Activated CD4-positive, alpha-beta T cell treated with anti-CD3 and anti-CD28 coated beads for 48 hours (primary cell): ENCODE results near the gene CIAO3.
A peak's percentile ranks its signal among the peaks of the same experiment; 100 is the strongest.
"Not testable (repeated sequence)": the region's sequence is repeated elsewhere in the genome, so short reads cannot be mapped to it uniquely, and the experiment has no call there.

Experiments
- DNase-seq: peaks from one replicate; pipeline ENCODE4 v3.0.0-alpha.2; 2020

CIAO3 gene

GRCh38 chr16:740764-741505 is at the start of gene CIAO3:
Gene CIAO3 (minus strand): TSS chr16:740997. CDS start chr16:740985, 12 bp downstream.
- peak; percentile 95 for DNase-seq

GRCh38 chr16:790086-790485 is 49.3 kb upstream of the CIAO3 start:
- DNase-seq = no peak

- DNase-seq = no peak
Measured at GRCh38 chr16:789191-789850, 48.5 kb upstream of the CIAO3 start.

DNA sequence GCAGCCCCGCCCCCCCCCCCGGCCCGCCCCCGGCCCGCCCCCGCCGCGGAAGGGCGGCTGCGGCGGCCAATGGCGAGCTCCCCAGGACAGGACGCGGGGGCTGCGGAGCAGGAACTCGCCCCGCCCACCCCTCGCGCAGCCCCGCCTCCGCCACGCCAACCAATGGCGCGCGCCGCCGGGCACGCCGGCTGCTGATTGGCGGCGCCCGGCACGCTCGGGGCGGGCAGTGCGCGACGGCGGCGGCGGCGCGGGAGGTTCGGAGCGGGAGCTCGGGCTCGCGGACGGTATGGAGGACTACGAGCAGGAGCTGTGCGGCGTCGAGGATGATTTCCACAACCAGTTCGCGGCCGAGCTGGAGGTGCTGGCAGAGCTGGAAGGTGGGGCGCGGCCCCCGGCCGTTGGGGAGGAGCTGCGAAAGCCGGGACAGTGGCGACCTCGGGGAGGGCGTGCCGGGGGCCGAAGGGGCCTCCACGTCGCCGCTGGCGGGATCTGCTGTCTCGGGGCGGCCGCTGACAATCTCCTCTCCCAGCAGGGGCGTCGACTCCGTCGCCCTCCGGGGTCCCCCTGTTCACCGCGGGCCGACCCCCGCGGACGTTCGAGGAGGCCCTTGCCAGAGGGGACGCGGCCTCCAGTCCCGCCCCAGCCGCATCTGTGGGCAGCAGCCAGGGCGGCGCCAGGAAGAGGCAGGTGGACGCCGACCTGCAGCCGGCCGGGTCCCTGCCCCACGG is 47.8 kb upstream of the CIAO3 start, which contains the start of gene CHTF18:
Gene CHTF18 (plus strand): TSS at position 222 of the 728 bp plus-strand sequence. CDS start 65 bp downstream, at position 287.
- peak; percentile 94 for DNase-seq

DNA sequence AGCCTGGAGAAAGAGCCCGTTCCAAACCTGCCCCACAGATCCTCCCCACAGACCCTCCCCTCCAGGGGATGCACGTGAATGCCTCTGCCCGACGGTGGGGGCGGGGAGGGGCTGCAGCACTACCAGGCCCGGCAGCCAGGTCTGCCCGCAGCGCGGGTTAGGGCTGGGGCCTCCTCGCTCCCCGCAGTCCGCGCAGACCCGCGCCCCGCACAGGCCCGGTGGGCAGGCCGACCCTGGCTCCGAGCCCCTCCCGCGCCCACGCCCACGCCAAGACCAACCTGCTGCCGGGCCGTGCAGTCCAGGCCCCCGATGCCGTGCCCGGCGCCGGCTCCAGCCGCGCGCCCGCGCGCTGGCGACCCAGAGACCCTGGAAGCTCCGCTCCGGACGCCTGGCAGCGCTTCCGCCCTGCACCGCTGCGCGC is 47.2 kb upstream of the CIAO3 start, which contains the start of gene RPUSD1:
Gene RPUSD1 (minus strand): TSS at position 404 of the 421 bp plus-strand sequence. CDS start 644 bp downstream, outside the sequence.
- no peak for DNase-seq

DNA sequence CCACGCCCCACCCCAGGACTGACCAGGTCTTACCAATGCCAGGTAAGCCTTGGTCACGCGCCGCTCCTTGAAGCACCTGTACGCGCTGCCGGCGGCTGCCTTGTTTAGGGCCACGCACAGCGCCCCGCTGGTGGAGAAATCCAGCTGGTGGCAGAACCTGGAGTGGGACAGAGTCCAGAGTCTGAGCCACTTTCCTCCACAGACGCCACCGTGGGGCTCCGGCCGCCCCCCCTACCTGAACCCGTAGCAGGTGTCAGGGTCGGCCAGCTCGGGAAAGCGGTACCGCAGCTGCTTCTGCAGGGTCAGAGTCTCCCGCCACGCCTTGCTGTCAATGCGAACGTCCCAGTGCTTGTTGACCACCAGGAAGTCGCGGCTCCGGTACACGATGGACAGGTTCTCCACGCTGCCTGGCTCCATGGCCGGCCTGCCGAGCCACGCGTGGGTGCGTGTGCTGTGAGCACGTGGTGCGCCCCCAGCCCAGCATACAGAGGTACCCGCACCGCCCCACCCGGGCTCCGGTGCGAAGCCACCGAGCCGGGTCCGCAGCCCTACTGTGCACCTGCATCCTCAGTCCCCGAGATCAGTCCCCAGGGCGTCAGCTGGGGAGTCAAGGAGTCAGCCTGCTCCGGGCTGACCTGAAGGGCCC is 46.6 kb upstream of the CIAO3 start:
- DNase-seq = no peak

- peak; percentile 87 for DNase-seq
Measured at GRCh38 chr16:785563-786535, 45.1 kb upstream of the CIAO3 start.

- no peak for DNase-seq
Measured at GRCh38 chr16:784431-784830, 43.6 kb upstream of the CIAO3 start.

GRCh38 chr16:783404-784161 is 42.8 kb upstream of the CIAO3 start:
- DNase-seq = no peak

DNA sequence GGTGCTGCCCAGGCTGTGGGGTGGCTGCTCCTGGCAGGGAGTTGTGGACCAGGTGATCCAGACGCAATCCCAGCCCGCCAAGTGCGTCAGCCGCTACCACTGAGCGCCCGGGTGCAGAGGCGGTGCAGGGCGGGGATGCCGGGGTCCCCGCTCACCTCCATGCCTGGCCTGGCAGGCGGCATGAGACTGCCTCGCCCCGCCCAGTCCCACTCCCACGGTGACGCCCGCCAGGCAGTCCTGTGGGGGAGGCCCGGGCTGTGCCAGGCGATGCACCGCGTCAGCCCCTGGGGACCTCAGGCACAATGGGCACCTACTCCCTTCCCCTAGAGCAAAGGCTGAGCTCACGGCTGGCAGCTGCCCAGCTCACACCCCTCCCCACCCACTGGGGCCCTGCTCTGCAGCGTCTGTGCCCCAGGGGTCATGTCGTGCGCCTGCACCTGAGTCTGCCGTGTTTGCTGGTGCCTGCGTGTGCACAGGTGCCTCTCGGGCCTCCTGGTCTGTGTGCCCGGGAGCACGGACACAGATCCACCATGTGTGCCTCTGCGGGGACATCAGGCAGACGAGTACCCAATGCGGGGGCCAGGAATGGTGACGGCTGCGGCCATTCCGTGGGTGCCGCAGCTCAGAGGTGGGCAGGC is 42.1 kb upstream of the CIAO3 start:
- no peak for DNase-seq

GRCh38 chr16:782258-782657 is 41.5 kb upstream of the CIAO3 start:
- no peak for DNase-seq

- no peak for DNase-seq
Measured at GRCh38 chr16:781346-782010, 40.7 kb upstream of the CIAO3 start.

- no peak for DNase-seq
Measured at GRCh38 chr16:780296-780695, 39.5 kb upstream of the CIAO3 start.

- DNase-seq = no peak
Measured at GRCh38 chr16:779561-779960, 38.8 kb upstream of the CIAO3 start.

DNA sequence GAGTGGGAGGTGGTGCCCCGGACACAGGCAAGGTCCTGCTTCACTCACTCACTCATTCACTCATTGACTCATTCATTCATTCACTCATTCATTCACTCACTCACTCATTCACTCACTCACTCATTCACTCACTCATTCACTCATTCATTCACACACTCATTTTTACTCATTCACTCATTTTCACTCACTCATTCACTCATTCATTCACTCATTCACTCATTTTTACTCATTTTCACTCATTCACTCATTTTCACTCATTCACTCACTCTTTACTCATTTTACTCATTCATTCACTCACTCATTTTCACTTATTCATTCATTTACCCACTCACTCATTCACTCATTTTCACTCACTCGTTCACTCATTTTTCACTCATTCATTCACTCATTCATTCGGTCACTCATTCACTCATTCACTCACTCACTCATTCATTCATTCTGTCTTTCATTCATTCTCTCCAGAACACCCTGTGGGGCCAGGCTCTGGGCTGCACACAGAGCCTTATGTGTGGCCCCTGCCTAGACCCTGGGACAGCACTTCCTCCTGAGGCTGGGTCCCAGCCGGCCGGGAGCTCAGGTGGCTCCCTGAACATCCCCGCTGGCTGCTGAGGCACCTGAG is 38.2 kb upstream of the CIAO3 start:
- no peak for DNase-seq

- DNase-seq = no peak
Measured at GRCh38 chr16:778447-778846, 37.6 kb upstream of the CIAO3 start.

- no peak for DNase-seq
Measured at GRCh38 chr16:777826-778225, 37.0 kb upstream of the CIAO3 start.

DNA sequence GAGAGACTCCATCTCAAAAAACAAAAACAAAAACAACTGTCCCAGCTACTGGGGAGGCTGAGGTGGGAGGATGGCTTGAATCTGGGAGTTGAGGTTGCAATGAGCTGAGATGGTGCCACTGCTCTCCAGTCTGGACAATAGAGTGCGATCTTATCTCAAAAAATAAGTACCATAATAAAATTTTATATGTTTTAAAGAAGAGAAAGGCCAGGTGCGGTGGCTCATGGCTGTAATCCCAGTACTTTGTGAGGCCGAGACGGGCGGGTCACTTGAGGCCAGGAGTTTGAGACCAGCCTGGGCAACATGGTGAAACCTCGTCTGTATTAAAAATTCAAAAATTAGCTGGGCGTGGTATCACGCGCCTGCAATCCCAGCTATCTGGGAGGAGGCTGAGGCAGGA is 36.0 kb upstream of the CIAO3 start:
- DNase-seq = no peak

GRCh38 chr16:776298-776697 is 35.5 kb upstream of the CIAO3 start:
- DNase-seq = not testable (repeated sequence)
